ENCODE results near the gene HBP1.

- no peak for TF ChIP-seq PAX8 (CRISPR knock-in tag; IDR thresholded peaks at IDR 0.05; ENCODE audit: borderline replicate concordance)
- no peak for TF ChIP-seq ZKSCAN1 (IDR thresholded peaks at IDR 0.05; ENCODE audit: low read length)
- no peak for TF ChIP-seq ZNF10 (CRISPR knock-in tag; IDR thresholded peaks at IDR 0.05; ENCODE audit: borderline replicate concordance, low read depth)
- no peak for TF ChIP-seq NFIB (CRISPR knock-in tag; IDR thresholded peaks at IDR 0.05; ENCODE audit: borderline replicate concordance)
- TF ChIP-seq JUN (CRISPR knock-in tag; IDR thresholded peaks at IDR 0.05), result no peak
- no peak for TF ChIP-seq MEF2D (CRISPR knock-in tag; IDR thresholded peaks at IDR 0.05)
- TF ChIP-seq RFX5 (IDR thresholded peaks at IDR 0.05; ENCODE audit: low read depth, low read length), result no peak
- no peak for TF ChIP-seq CREM (IDR thresholded peaks at IDR 0.05)
- TF ChIP-seq CREM (CRISPR knock-in tag; IDR thresholded peaks at IDR 0.05), result no peak
- no peak for TF ChIP-seq ZNF138 (CRISPR knock-in tag; IDR thresholded peaks at IDR 0.05; ENCODE audit: low read depth)
Observed at GRCh38 chr7:107128217-107128616, 40.6 kb upstream of the HBP1 start.

Data from HepG2 (cell line).